ENCODE data around the gene TSPAN7. TPM values are rescaled to one million over a fixed set of nuclear protein-coding genes. Genes with fewer than 3 reads are reported as not detected.

The TSPAN7 gene
- total RNA-seq, 1 experiment from 2014 or later = 3.5 TPM

DNA sequence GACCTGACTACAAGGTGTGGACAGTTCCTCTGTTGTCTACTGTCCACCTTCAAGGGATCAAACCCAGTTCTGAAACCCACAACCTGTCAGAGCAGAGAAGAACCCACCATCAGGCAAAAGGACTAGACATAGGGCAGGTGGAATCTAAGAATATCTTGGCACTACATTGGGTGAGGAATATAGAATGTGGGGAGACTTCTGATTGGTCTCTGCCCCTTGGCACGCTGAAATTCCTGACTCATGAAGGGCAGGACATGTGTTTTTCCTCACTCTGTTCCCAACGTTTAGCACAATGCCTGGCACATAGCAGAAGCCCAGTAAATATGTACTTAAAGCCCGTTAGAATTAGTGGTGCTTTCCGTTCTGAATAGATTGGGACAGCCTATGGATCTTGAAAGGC, 59.3 kb downstream of the TSPAN7 start:
- no peak overlapping the region for H3K27ac ChIP-seq (ENCODE audit: insufficient read length, low read depth, low read length)
- H2AFZ ChIP-seq (ENCODE audit: low read length) = no peak overlapping the region
- H2BK15ac ChIP-seq (ENCODE audit: low read depth, low read length) = no peak overlapping the region
- no peak overlapping the region for H3T11ph ChIP-seq (ENCODE audit: low read length)
- H3K27me3 ChIP-seq (ENCODE audit: insufficient read depth, low read length) = no peaks in the 10 kb centered on the region
- H2BK5ac ChIP-seq (ENCODE audit: insufficient read length, low read length) = no peak overlapping the region
- H3K4me2 ChIP-seq (ENCODE audit: insufficient read depth, insufficient read length, low read length) = no peak overlapping the region
- H3K56ac ChIP-seq (ENCODE audit: insufficient read length, low read depth, low read length) = no peak overlapping the region
- H4K8ac ChIP-seq (replicated peaks; ENCODE audit: insufficient read length, low read depth, low read length) = no peak overlapping the region
- H3K27me3 Mint-ChIP-seq (ENCODE audit: low read depth) = no peaks in the 10 kb centered on the region; the same call in 1 of the 2 replicates
- H3K27ac Mint-ChIP-seq = 0 out of 7 replicates have a peak overlapping the region, but pooled peaks of 1 of the 3 experiments have one; percentile 53
- H4K91ac ChIP-seq (ENCODE audit: insufficient read length, low read depth, low read length) = no peak overlapping the region
- no CpG with 5 or more reads among the region's 4 CpGs for WGBS (ENCODE audit: extremely low coverage, insufficient read length, low lambda C conversion rate)
- H3K36me3 Mint-ChIP-seq (ENCODE audit: insufficient read depth in 1 of 3, low read depth in 3 of 3) = no peaks in the 10 kb centered on the region; a peak in 1 of 7 replicates
- H3K18ac ChIP-seq (ENCODE audit: insufficient read length, low read depth, low read length) = no peak overlapping the region
- no peaks in the 10 kb centered on the region for H3K79me2 ChIP-seq (ENCODE audit: insufficient read depth, low read length)
- H4K5ac ChIP-seq (ENCODE audit: insufficient read length, low read depth, low read length) = no peak overlapping the region
- no peak overlapping the region for H2AK5ac ChIP-seq (ENCODE audit: insufficient read length, low read length)
- no peak for DNase-seq
- no peaks in the 10 kb centered on the region for H3K23me2 ChIP-seq (ENCODE audit: insufficient read length, low read depth, low read length, poor library complexity, severe bottlenecking)
- peaks cover 58 to 66% of the 10 kb centered on the region in 2 experiments for H3K9me3 Mint-ChIP-seq
- TF ChIP-seq CTCF (conservative IDR thresholded peaks at IDR 0.05) = no peak
- no peak overlapping the region for H3K23ac ChIP-seq (ENCODE audit: insufficient read length, low read depth, low read length)
- no peaks in the 10 kb centered on the region for H3K4me1 Mint-ChIP-seq
- no peak overlapping the region for H3K4me3 Mint-ChIP-seq
- H4K20me1 ChIP-seq (ENCODE audit: control insufficient read depth, insufficient read depth, insufficient read length) = no peaks in the 10 kb centered on the region
- no peak overlapping the region for H3K4ac ChIP-seq (ENCODE audit: low read depth, low read length)
- no peak overlapping the region for H3K9ac ChIP-seq (ENCODE audit: extremely low read depth, insufficient read length, low read length)
- H3K9me3 ChIP-seq (ENCODE audit: control insufficient read depth, low read depth, low read length) = peaks cover 4% of the 10 kb centered on the region
- H3K14ac ChIP-seq (ENCODE audit: insufficient read depth, low read length) = no peak overlapping the region
- H2BK120ac ChIP-seq (ENCODE audit: low read depth, low read length, poor library complexity, severe bottlenecking) = no peak overlapping the region
- H2BK12ac ChIP-seq (ENCODE audit: insufficient read length, low read depth, low read length) = no peak overlapping the region
- no peak overlapping the region for H2BK20ac ChIP-seq (ENCODE audit: low read depth, low read length, poor library complexity, severe bottlenecking)
- H3K4me1 ChIP-seq (ENCODE audit: insufficient read depth, low read length) = 0 out of 2 replicates have a peak, but pooled peaks cover 2% of the 10 kb centered on the region
- no peaks in the 10 kb centered on the region for H3K79me1 ChIP-seq (ENCODE audit: insufficient read depth, low read depth, low read length, poor library complexity, severe bottlenecking)

All from H9 (cell line).